MCF 10A (cell line): Measurements from ENCODE around the gene PVALB. TPM values are rescaled to one million over a fixed set of nuclear protein-coding genes. Genes with fewer than 3 reads are reported as not detected.

ENCODE experiments used
- BruUV-seq: library from RNA; stranded (reverse); fragments of 400-500 nt; replicated peaks from 2 replicates; lab custom pipeline; 2021; lab: Mats Ljungman, UMichigan
- CTCF ChIA-PET: fragments of 300-600 bp; sonication (Branson Sonifier 250); formaldehyde crosslinking; extraction: SDS; loops from one replicate; lab custom pipeline; 2021; ENCODE audit warnings: antibody characterized with exemption, inconsistent platforms; lab: Yijun Ruan, JAX
- POLR2A ChIA-PET: fragments of 300-600, 350-650 bp; sonication (Branson Sonifier 250); formaldehyde crosslinking; extraction: SDS; loops from one replicate; lab custom pipeline; 2020; ENCODE audit warnings: antibody characterized with exemption, inconsistent platforms; lab: Yijun Ruan, JAX
- DNase-seq: peaks from one replicate; pipeline ENCODE4 v3.0.0-alpha.2; 2018; ENCODE audit not compliant: unreplicated experiment
- H3K27ac Mint-ChIP-seq: one replicate; pipeline ENCODE4 v1.8.0; 2022; ENCODE audit warnings: mild to moderate bottlenecking, low read depth, mixed read lengths; ENCODE audit not compliant: unreplicated experiment
- H3K27me3 Mint-ChIP-seq: one replicate; pipeline ENCODE4 v1.8.0; 2022; ENCODE audit warnings: mixed read lengths; ENCODE audit not compliant: insufficient read depth, unreplicated experiment
- H3K36me3 Mint-ChIP-seq: one replicate; pipeline ENCODE4 v1.8.0; 2022; ENCODE audit warnings: mild to moderate bottlenecking, moderate library complexity, mixed read lengths; ENCODE audit not compliant: insufficient read depth, unreplicated experiment
- H3K4me1 Mint-ChIP-seq: one replicate; pipeline ENCODE4 v1.8.0; 2022; ENCODE audit warnings: mixed read lengths; ENCODE audit not compliant: insufficient read depth, unreplicated experiment
- H3K4me3 Mint-ChIP-seq: one replicate; pipeline ENCODE4 v1.8.0; 2022; ENCODE audit warnings: mild to moderate bottlenecking, moderate library complexity, mixed read lengths; ENCODE audit not compliant: unreplicated experiment
- H3K9me3 Mint-ChIP-seq: one replicate; pipeline ENCODE4 v1.8.0; 2022; ENCODE audit warnings: mixed read lengths; ENCODE audit not compliant: unreplicated experiment
- CTCF ChIP-seq: fragments of 200-600 bp; IDR thresholded peaks from one replicate; pipeline ENCODE4 v1.8.0; 2022; ENCODE audit warnings: antibody characterized with exemption, mild to moderate bottlenecking; ENCODE audit not compliant: unreplicated experiment
- intact Hi-C: fragments of 100-400 bp; cut with micrococcal nuclease; formaldehyde crosslinking; loops from 2 replicates; pipeline ENCODE4 v1.14.1; 2022
- total RNA-seq: library from RNA; stranded (reverse); gene quantifications from 2 replicates; pipeline ENCODE4 v1.2.3, GENCODE V29; 2022

PVALB gene
- total RNA-seq, 1 experiment from 2014 or later = not detected

GRCh38 chr22:36771356-36772063, 45.3 kb downstream of the PVALB start:
- H3K36me3 Mint-ChIP-seq = peaks cover 4% of the 10 kb centered on the region
- ChIA-PET CTCF (interaction anchor here (0.6 to 13.8 kb wide), 3 partner anchors 15 to 790 kb away, joined by 3 to 158 read pairs (median 4); no protein-coding TSS in a partner anchor), POLR2A (no interaction called here)
- no peaks in the 10 kb centered on the region for H3K9me3 Mint-ChIP-seq
- intact Hi-C loops = no loop called here
- no peak for TF ChIP-seq CTCF
- no TSS peak for BruUV-seq
- no peak overlapping the region for H3K4me3 Mint-ChIP-seq
- no peak for DNase-seq
- no peak overlapping the region for H3K27ac Mint-ChIP-seq
- H3K4me1 Mint-ChIP-seq = peaks cover 6% of the 10 kb centered on the region
- no peaks in the 10 kb centered on the region for H3K27me3 Mint-ChIP-seq

- H3K27me3 Mint-ChIP-seq = no peaks in the 10 kb centered on the region
- peaks cover 6% of the 10 kb centered on the region for H3K4me1 Mint-ChIP-seq
- ChIA-PET POLR2A (no interaction called here), CTCF (interaction anchor here (0.7 to 13.8 kb wide), 3 partner anchors 14 to 186 kb away, joined by 3 to 158 read pairs (median 4); no protein-coding TSS in a partner anchor)
- BruUV-seq = no TSS peak
- no peaks in the 10 kb centered on the region for H3K9me3 Mint-ChIP-seq
- no peak for TF ChIP-seq CTCF
- peaks cover 4% of the 10 kb centered on the region for H3K36me3 Mint-ChIP-seq
- no peak for DNase-seq
- no peak overlapping the region for H3K4me3 Mint-ChIP-seq
- no peak overlapping the region for H3K27ac Mint-ChIP-seq
- intact Hi-C loops = no loop called here
Measured at GRCh38 chr22:36770513-36771231, 46.2 kb downstream of the PVALB start.

GRCh38 chr22:36769541-36770512, 47.0 kb downstream of the PVALB start:
- Mint-ChIP-seq H3K4me1 (peaks cover 6% of the 10 kb centered on the region), H3K9me3 (no peaks in the 10 kb centered on the region), H3K27ac (peak overlapping the region; percentile 39), H3K27me3 (no peaks in the 10 kb centered on the region), H3K4me3 (no peak overlapping the region), H3K36me3 (peaks cover 4% of the 10 kb centered on the region)
- DNase-seq = no peak
- intact Hi-C loops = no loop called here
- POLR2A ChIA-PET = interaction anchor here (1.9 kb wide), 1 partner anchor 16 kb away, joined by 5 read pairs; no protein-coding TSS in a partner anchor
- CTCF ChIA-PET = interaction anchor here (0.7 to 13.8 kb wide), 2 partner anchors 13 to 185 kb away, joined by 3 to 158 read pairs; no protein-coding TSS in a partner anchor
- no TSS peak for BruUV-seq
- no peak for TF ChIP-seq CTCF
